ENCODE data around the gene COQ7.

Gene COQ7

GRCh38 chr16:19108409-19109287 is 41.2 kb downstream of the COQ7 start:
- no peaks in the 10 kb centered on the region for H3K9me3 ChIP-seq
- H3K4me1 ChIP-seq (ENCODE audit: control insufficient read depth in 1 of 2, insufficient read depth in 1 of 2, low read depth in 1 of 2, low read length in 1 of 2): peaks cover 3 to 4% of the 10 kb centered on the region in 2 experiments
- H3K4me3 ChIP-seq (ENCODE audit: low read depth in 1 of 2, low read length in 1 of 2): no peak overlapping the region
- peaks cover 26% of the 10 kb centered on the region for H3K27me3 ChIP-seq
- TF ChIP-seq CTCF (IDR thresholded peaks at IDR 0.05): no peak
- no peak overlapping the region for H3K27ac ChIP-seq
- H3K36me3 ChIP-seq: no peaks in the 10 kb centered on the region

GRCh38 chr16:19109288-19109664 is 41.9 kb downstream of the COQ7 start:
- Histone ChIP-seq H3K9me3 (no peaks in the 10 kb centered on the region), H3K27me3 (peaks cover 33% of the 10 kb centered on the region), H3K36me3 (no peaks in the 10 kb centered on the region), H3K4me3 (ENCODE audit: low read depth in 1 of 2, low read length in 1 of 2) (no peak overlapping the region), H3K27ac (no peak overlapping the region), H3K4me1 (ENCODE audit: control insufficient read depth in 1 of 2, insufficient read depth in 1 of 2, low read depth in 1 of 2, low read length in 1 of 2) (peaks cover 7 to 9% of the 10 kb centered on the region in 2 experiments)
- TF ChIP-seq CTCF (IDR thresholded peaks at IDR 0.05): no peak

GRCh38 chr16:19110537-19111360 is 43.3 kb downstream of the COQ7 start:
- Histone ChIP-seq H3K36me3 (no peaks in the 10 kb centered on the region), H3K4me1 (ENCODE audit: control insufficient read depth in 1 of 2, insufficient read depth in 1 of 2, low read depth in 1 of 2, low read length in 1 of 2) (peaks cover 10 to 14% of the 10 kb centered on the region in 2 experiments), H3K9me3 (no peaks in the 10 kb centered on the region), H3K27ac (no peak overlapping the region), H3K4me3 (ENCODE audit: low read depth in 1 of 2, low read length in 1 of 2) (no peak overlapping the region), H3K27me3 (peaks cover 47% of the 10 kb centered on the region)
- no peak for TF ChIP-seq CTCF (IDR thresholded peaks at IDR 0.05)

- Histone ChIP-seq H3K4me3 (ENCODE audit: low read depth in 1 of 2, low read length in 1 of 2) (no peak overlapping the region), H3K36me3 (no peaks in the 10 kb centered on the region), H3K27ac (no peak overlapping the region), H3K27me3 (peaks cover 50% of the 10 kb centered on the region), H3K4me1 (ENCODE audit: control insufficient read depth in 1 of 2, insufficient read depth in 1 of 2, low read depth in 1 of 2, low read length in 1 of 2) (peaks cover 10 to 14% of the 10 kb centered on the region in 2 experiments), H3K9me3 (no peaks in the 10 kb centered on the region)
- no peak for TF ChIP-seq CTCF (IDR thresholded peaks at IDR 0.05)
Observed at GRCh38 chr16:19112099-19112407, 44.6 kb downstream of the COQ7 start.

- no peak for TF ChIP-seq CTCF (IDR thresholded peaks at IDR 0.05)
- Histone ChIP-seq H3K27ac (no peak within 1 kb of the TSS), H3K4me1 (ENCODE audit: control insufficient read depth in 1 of 2, insufficient read depth in 1 of 2, low read depth in 1 of 2, low read length in 1 of 2) (peaks cover 14 to 17% of the 10 kb centered on the region in 2 experiments)
Observed at GRCh38 chr16:19113577-19114358, 46.4 kb downstream of the COQ7 start, which contains the start of gene ITPRIPL2. ITPRIPL2 (plus strand) TSS chr16:19113964; CDS start chr16:19114462, 498 bp downstream.

More at GRCh38 chr16:19113577-19114358, 46.4 kb downstream of the COQ7 start, which contains the start of gene ITPRIPL2:
- H3K27me3 ChIP-seq: peaks cover 50% of the 10 kb centered on the region
- no peaks in the 10 kb centered on the region for H3K9me3 ChIP-seq
- H3K4me3 ChIP-seq (ENCODE audit: low read depth in 1 of 2, low read length in 1 of 2): peak within 1 kb of the TSS; percentile 50 to 56
- no peaks in the 10 kb centered on the region for H3K36me3 ChIP-seq
